ENCODE data around the gene ZNF578. TPM values are rescaled to one million over a fixed set of nuclear protein-coding genes. Genes with fewer than 3 reads are reported as not detected.
"Not testable (repeated sequence)": the region's sequence is repeated elsewhere in the genome, so short reads cannot be mapped to it uniquely, and the experiment has no call there.

Gene ZNF578
- total RNA-seq, 1 donor from 2014 or later = not detected

- H3K27ac ChIP-seq = peak overlapping the region; percentile 61 to 77
- TF ChIP-seq, protein P1, sequence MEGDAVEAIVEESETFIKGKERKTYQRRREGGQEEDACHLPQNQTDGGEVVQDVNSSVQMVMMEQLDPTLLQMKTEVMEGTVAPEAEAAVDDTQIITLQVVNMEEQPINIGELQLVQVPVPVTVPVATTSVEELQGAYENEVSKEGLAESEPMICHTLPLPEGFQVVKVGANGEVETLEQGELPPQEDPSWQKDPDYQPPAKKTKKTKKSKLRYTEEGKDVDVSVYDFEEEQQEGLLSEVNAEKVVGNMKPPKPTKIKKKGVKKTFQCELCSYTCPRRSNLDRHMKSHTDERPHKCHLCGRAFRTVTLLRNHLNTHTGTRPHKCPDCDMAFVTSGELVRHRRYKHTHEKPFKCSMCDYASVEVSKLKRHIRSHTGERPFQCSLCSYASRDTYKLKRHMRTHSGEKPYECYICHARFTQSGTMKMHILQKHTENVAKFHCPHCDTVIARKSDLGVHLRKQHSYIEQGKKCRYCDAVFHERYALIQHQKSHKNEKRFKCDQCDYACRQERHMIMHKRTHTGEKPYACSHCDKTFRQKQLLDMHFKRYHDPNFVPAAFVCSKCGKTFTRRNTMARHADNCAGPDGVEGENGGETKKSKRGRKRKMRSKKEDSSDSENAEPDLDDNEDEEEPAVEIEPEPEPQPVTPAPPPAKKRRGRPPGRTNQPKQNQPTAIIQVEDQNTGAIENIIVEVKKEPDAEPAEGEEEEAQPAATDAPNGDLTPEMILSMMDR (IDR thresholded peaks at IDR 0.05) = peak in 2 of 3 experiments; percentile 23 to 33
- peak overlapping the region; percentile 58 to 66 for H3K4me3 ChIP-seq
- H3K27me3 ChIP-seq = no peaks in the 10 kb centered on the region
- no peaks in the 10 kb centered on the region for H3K9me3 ChIP-seq
- H3K4me1 ChIP-seq = peaks cover 0 to 8% of the 10 kb centered on the region in 2 donors
- intact Hi-C loops (cut with DNase I) = loop anchor here (1.0 to 2.0 kb wide), 5 partner anchors 9 to 155 kb away; partner anchors contain the start of genes ZNF528, ZNF701 and ZNF808
- peak; percentile 70 to 93 for DNase-seq (ENCODE audit: low spot score in 2 of 2)
- peaks cover 0 to 2% of the 10 kb centered on the region in 2 donors for H3K36me3 ChIP-seq
Measured at GRCh38 chr19:52535771-52536447, 82.6 kb downstream of the ZNF578 start.

DNA sequence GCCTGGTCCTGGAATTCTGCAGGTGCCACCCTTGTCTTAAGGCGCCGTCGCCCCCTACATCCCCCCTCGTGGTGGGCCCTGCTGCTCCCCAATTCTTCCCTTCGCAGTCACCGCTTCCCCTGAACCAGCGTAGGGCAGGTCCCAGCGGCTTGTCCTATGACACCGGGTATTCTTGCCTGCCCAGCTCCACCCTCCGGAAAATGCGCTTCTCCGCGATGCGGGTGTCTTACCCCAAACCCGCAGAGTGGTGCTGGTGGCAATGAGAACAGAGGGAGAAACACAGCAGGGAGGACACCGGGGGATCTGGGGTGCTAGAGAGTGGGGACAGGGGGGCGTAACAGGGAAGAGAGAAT lies 83.1 kb downstream of the ZNF578 start:
- H3K27me3 ChIP-seq = no peaks in the 10 kb centered on the region
- peak overlapping the region; percentile 61 to 77 for H3K27ac ChIP-seq
- peaks cover 0 to 2% of the 10 kb centered on the region in 2 donors for H3K36me3 ChIP-seq
- DNase-seq (ENCODE audit: low spot score in 2 of 2) = no peak
- TF ChIP-seq, protein P1 (IDR thresholded peaks at IDR 0.05) = no peak
- intact Hi-C loops (cut with DNase I) = loop anchor here (2.0 kb wide), 1 partner anchor 34 kb away; the partner anchor contains the start of gene ZNF701
- peaks cover 0 to 8% of the 10 kb centered on the region in 2 donors for H3K4me1 ChIP-seq
- H3K9me3 ChIP-seq = no peaks in the 10 kb centered on the region
- H3K4me3 ChIP-seq = peak overlapping the region; percentile 58 to 66

DNA sequence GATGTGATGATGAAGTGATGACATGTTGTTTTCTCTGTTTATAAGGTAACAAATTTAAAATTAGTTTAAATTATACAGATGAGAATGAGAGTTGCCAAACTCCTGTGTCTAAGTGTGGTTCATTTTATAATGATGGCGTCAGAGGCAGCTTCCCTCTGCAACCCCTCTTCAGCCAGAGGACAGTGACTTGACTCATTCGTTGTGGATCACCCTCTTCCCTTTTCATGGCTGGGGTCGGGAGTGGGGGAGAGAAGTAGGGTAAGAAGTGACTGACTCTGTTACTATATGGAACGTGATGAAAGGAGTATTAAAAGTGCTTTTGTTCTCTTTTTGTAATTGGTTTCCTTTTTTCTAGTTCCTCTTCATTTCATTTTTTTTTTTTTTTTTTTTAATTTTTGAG lies 85.5 kb downstream of the ZNF578 start:
- H3K4me1 ChIP-seq; H3K4me3 ChIP-seq; H3K27me3 ChIP-seq; intact Hi-C loops (cut with DNase I); H3K27ac ChIP-seq; DNase-seq (ENCODE audit: low spot score in 2 of 2); H3K9me3 ChIP-seq: not testable (repeated sequence)
- H3K36me3 ChIP-seq = peaks cover 6 to 11% of the 10 kb centered on the region in 2 donors

DNA sequence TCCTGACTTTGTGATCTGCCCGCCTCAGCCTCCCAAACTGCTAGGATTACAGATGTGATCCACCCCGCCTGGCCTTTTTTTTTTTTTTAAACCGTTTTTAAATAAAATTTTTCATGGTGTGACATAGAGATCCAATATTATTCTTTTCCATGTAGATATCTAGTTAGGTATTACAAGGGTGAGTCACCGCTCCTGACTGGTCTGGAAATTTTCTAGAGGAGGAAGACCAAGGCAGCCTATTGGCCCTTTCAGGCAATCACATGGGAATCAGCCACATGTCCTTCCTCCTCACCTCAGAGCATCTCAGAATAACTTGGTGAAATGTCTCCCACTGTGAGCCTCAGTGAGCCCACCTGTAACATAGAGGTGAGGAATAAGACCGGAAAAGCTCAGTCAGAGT lies 87.8 kb downstream of the ZNF578 start:
- H3K27ac ChIP-seq; H3K4me3 ChIP-seq; intact Hi-C loops (cut with DNase I); H3K27me3 ChIP-seq; H3K9me3 ChIP-seq; DNase-seq (ENCODE audit: low spot score in 2 of 2); H3K4me1 ChIP-seq: not testable (repeated sequence)
- H3K36me3 ChIP-seq = peaks cover 18 to 33% of the 10 kb centered on the region in 2 donors

DNA sequence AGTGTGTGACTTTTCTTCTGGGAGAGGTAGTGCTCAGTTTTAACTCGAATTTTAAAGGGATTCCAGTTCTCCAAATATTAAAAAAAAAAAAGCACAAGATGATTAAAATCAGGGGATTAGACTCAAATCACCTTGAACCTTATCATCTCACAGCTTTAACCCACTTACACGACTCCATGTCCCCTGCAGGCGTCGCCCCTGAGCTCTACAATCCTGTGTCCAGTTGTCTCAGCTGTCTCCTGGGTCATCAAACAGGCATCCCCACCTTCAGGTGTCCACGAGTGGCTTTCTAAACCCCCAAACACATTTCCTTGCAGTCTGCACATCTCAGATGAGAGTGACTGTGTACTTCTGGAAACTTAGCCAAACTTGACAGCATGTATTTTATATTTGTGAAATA lies 88.3 kb downstream of the ZNF578 start:
- TF ChIP-seq, protein P1 (IDR thresholded peaks at IDR 0.05) = no peak
- Histone ChIP-seq H3K4me3 (no peak overlapping the region), H3K36me3 (peaks cover 22 to 37% of the 10 kb centered on the region in 2 donors), H3K4me1 (peaks cover 0 to 3% of the 10 kb centered on the region in 2 donors), H3K9me3 (peaks cover 0 to 4% of the 10 kb centered on the region in 2 donors), H3K27ac (no peak overlapping the region), H3K27me3 (no peaks in the 10 kb centered on the region)
- no peak for DNase-seq (ENCODE audit: low spot score in 2 of 2)
- intact Hi-C loops (cut with DNase I) = no loop called here

GRCh38 chr19:52542541-52542940 lies 89.2 kb downstream of the ZNF578 start:
- DNase-seq (ENCODE audit: low spot score in 2 of 2); H3K27ac ChIP-seq; H3K4me1 ChIP-seq; H3K4me3 ChIP-seq; intact Hi-C loops (cut with DNase I); H3K27me3 ChIP-seq: not testable (repeated sequence)
- Histone ChIP-seq H3K36me3 (peaks cover 29 to 46% of the 10 kb centered on the region in 2 donors), H3K9me3 (peaks cover 0 to 11% of the 10 kb centered on the region in 2 donors)

GRCh38 chr19:52542984-52543664 lies 89.8 kb downstream of the ZNF578 start:
- no peaks in the 10 kb centered on the region for H3K4me1 ChIP-seq
- H3K27me3 ChIP-seq = no peaks in the 10 kb centered on the region
- peaks cover 0 to 14% of the 10 kb centered on the region in 2 donors for H3K9me3 ChIP-seq
- no peak overlapping the region for H3K27ac ChIP-seq
- no peak for DNase-seq (ENCODE audit: low spot score in 2 of 2)
- H3K36me3 ChIP-seq = peaks cover 33 to 52% of the 10 kb centered on the region in 2 donors
- TF ChIP-seq, protein P1 (IDR thresholded peaks at IDR 0.05) = no peak
- intact Hi-C loops (cut with DNase I) = no loop called here
- H3K4me3 ChIP-seq = no peak overlapping the region

Measured in ascending aorta (tissue), 2 donors.